SK-N-SH (cell line): ENCODE data around the gene TMEM117. TPM values are rescaled to one million over a fixed set of nuclear protein-coding genes. Genes with fewer than 3 reads are reported as not detected.

Experiments used
- CTCF ChIA-PET: fragments of 300-600, 350-600 bp; formaldehyde crosslinking; extraction: SDS; loops from one replicate; lab custom pipeline; 2021; lab: Yijun Ruan, JAX
- POLR2A ChIA-PET: fragments of 350-600 bp; sonication (Branson Sonifier 250); formaldehyde crosslinking; extraction: SDS; loops from one replicate; lab custom pipeline; 2020; ENCODE audit warnings: antibody characterized with exemption, inconsistent platforms; lab: Yijun Ruan, JAX
- DNase-seq: peaks from one replicate; pipeline ENCODE4 v3.0.0; 2012
- H2AFZ ChIP-seq: fragments of 200-600 bp; sonication (generic); 2 replicates; pipeline ENCODE4 v1.8.1; 2016; ENCODE audit warnings: antibody characterized with exemption, mild to moderate bottlenecking, low read depth
- H3F3A ChIP-seq: fragments of 200-600 bp; sonication (generic); replicated peaks from 2 replicates; pipeline ENCODE3; 2016; ENCODE audit warnings: antibody characterized with exemption, mild to moderate bottlenecking; ENCODE audit not compliant: insufficient read depth
- H3K27ac ChIP-seq, 2 experiments: fragments of 200-500 bp in 1 of 2; fragments of 200-600 bp in 1 of 2; sonication (Bioruptor generic) in 1 of 2; sonication (generic), shearing (Covaris generic) in 1 of 2; 2 replicates each; pipeline versions ENCODE4 v1.5.1 to v1.6.1; 2014 to 2016; ENCODE audit warnings: low read depth in 2 of 2, inconsistent platforms in 1 of 2, low read length in 1 of 2, mild to moderate bottlenecking in 1 of 2, mixed read lengths in 1 of 2
- H3K27me3 ChIP-seq: fragments of 200-600 bp; sonication (generic), shearing (Covaris generic); 2 replicates; pipeline ENCODE4 v1.6.1; 2016; ENCODE audit warnings: mixed run types; ENCODE audit not compliant: insufficient read depth
- H3K36me3 ChIP-seq, 2 experiments: fragments of 200-500 bp in 1 of 2; fragments of 200-600 bp in 1 of 2; sonication (Bioruptor generic) in 1 of 2; sonication (generic) in 1 of 2; replicated peaks in 1 of 2; 2 replicates each; pipeline versions ENCODE3 to v1.5.1; 2014 to 2016; ENCODE audit warnings: low read length in 1 of 2, mild to moderate bottlenecking in 1 of 2; ENCODE audit not compliant: insufficient read depth in 2 of 2, control insufficient read depth in 1 of 2
- H3K4me1 ChIP-seq, 2 experiments: fragments of 200-500 bp in 1 of 2; fragments of 200-600 bp in 1 of 2; sonication (Bioruptor generic) in 1 of 2; sonication (generic), shearing (Covaris generic) in 1 of 2; 2 replicates each; pipeline versions ENCODE4 v1.5.1 to v1.6.1; 2014 to 2016; ENCODE audit warnings: low read depth in 1 of 2, low read length in 1 of 2, mixed run types in 1 of 2; ENCODE audit not compliant: insufficient read depth in 2 of 2, control insufficient read depth in 1 of 2
- H3K4me2 ChIP-seq: fragments of 200-600 bp; sonication (generic), shearing (Covaris generic); 2 replicates; pipeline ENCODE4 v1.6.1; 2017; ENCODE audit warnings: mixed run types
- H3K4me3 ChIP-seq, 2 experiments: fragments of 200-500 bp in 1 of 2; fragments of 200-600 bp in 1 of 2; sonication (Bioruptor generic) in 1 of 2; sonication (generic), shearing (Covaris generic) in 1 of 2; 2 replicates each; pipeline versions ENCODE4 v1.5.1 to v1.8.1; 2014 to 2016; ENCODE audit warnings: low read depth in 2 of 2, inconsistent platforms in 1 of 2, low read length in 1 of 2, mild to moderate bottlenecking in 1 of 2, mixed read lengths in 1 of 2, moderate library complexity in 1 of 2
- H3K79me2 ChIP-seq: fragments of 200-600 bp; sonication (generic); 2 replicates; pipeline ENCODE4 v1.8.1; 2017; ENCODE audit warnings: mild to moderate bottlenecking; ENCODE audit not compliant: insufficient read depth
- H3K9ac ChIP-seq: fragments of 200-600 bp; sonication (generic); 2 replicates; pipeline ENCODE4 v1.6.1; 2017; ENCODE audit warnings: mixed run types
- H3K9me2 ChIP-seq: fragments of 200-600 bp; sonication (generic); 2 replicates; pipeline ENCODE4 v1.6.1; 2017; ENCODE audit warnings: mixed run types
- H3K9me3 ChIP-seq: fragments of 200-600 bp; sonication (generic); 2 replicates; pipeline ENCODE4 v1.6.1; 2017; ENCODE audit warnings: mixed run types, mild to moderate bottlenecking, moderate library complexity
- H4K20me1 ChIP-seq: fragments of 200-600 bp; sonication (generic); 2 replicates; pipeline ENCODE4 v1.6.1; 2017; ENCODE audit warnings: mild to moderate bottlenecking, mixed run types; ENCODE audit not compliant: insufficient read depth
- ELF1 ChIP-seq: IDR thresholded peaks from 2 replicates; pipeline ENCODE4 v1.4.0; 2012
- EZH2phosphoT487 ChIP-seq: fragments of 200-600 bp; sonication (generic); IDR thresholded peaks from 2 replicates; pipeline ENCODE4 v1.6.1; 2017; ENCODE audit warnings: low read depth, mixed run types, mild to moderate bottlenecking, antibody characterized with exemption, moderate library complexity, borderline replicate concordance
- GABPA ChIP-seq: IDR thresholded peaks from 2 replicates; pipeline ENCODE4 v1.4.0; 2012; ENCODE audit warnings: low read depth, mild to moderate bottlenecking
- GATA2 ChIP-seq: sonication (generic); formaldehyde crosslinking; IDR thresholded peaks from 2 replicates; pipeline ENCODE4 v1.5.0; 2020; ENCODE audit warnings: mild to moderate bottlenecking, missing genetic modification reagents
- NFIC ChIP-seq: IDR thresholded peaks from 2 replicates; pipeline ENCODE4 v1.4.0; 2012; ENCODE audit warnings: borderline replicate concordance
- NRF1 ChIP-seq: IDR thresholded peaks from 2 replicates; pipeline ENCODE4 v1.6.1; 2012; ENCODE audit warnings: low read depth, mild to moderate bottlenecking, low read length
- POLR2AphosphoS5 ChIP-seq: IDR thresholded peaks from 2 replicates; pipeline ENCODE4 v1.6.1; 2012; ENCODE audit warnings: low read depth, low read length
- RAD21 ChIP-seq: IDR thresholded peaks from 2 replicates; pipeline ENCODE4 v1.6.1; 2012; ENCODE audit warnings: mild to moderate bottlenecking, low read length
- RCOR1 ChIP-seq: fragments of 150-350 bp; IDR thresholded peaks from 2 replicates; pipeline ENCODE4 v1.6.1; 2017; ENCODE audit warnings: antibody characterized with exemption, low read length
- RXRA ChIP-seq: IDR thresholded peaks from 2 replicates; pipeline ENCODE4 v1.4.0; 2012; ENCODE audit warnings: low read depth, mild to moderate bottlenecking, borderline replicate concordance
- SIN3A ChIP-seq: IDR thresholded peaks from 2 replicates; pipeline ENCODE4 v1.6.1; 2012; ENCODE audit warnings: low read depth, mild to moderate bottlenecking, low read length, moderate library complexity, borderline replicate concordance
- TAF1 ChIP-seq: IDR thresholded peaks from 2 replicates; pipeline ENCODE4 v1.6.1; 2012; ENCODE audit warnings: low read depth, mild to moderate bottlenecking, low read length, moderate library complexity, borderline replicate concordance
- TEAD4 ChIP-seq: IDR thresholded peaks from 2 replicates; pipeline ENCODE4 v1.4.0; 2012; ENCODE audit warnings: mild to moderate bottlenecking, borderline replicate concordance; ENCODE audit not compliant: insufficient read depth
- polyA plus RNA-seq, 3 experiments: library from polyadenylated mRNA; depleted of rRNA; stranded (reverse); fragments of >200 nt; gene quantifications; 2 replicates each; pipeline ENCODE4 v1.2.3, GENCODE V29; 2012
- TF ChIP-seq, protein P1 (sequence below): fragments of 150-350 bp; IDR thresholded peaks from 2 replicates; pipeline ENCODE4 v1.6.1; 2017; ENCODE audit warnings: antibody characterized with exemption, low read length, low read depth, borderline replicate concordance
- TF ChIP-seq, protein P2 (sequence below): IDR thresholded peaks from 2 replicates; pipeline ENCODE4 v1.6.1; 2012; ENCODE audit warnings: mild to moderate bottlenecking, low read depth, low read length, moderate library complexity
- TF ChIP-seq, protein P3 (sequence below): IDR thresholded peaks from 2 replicates; pipeline ENCODE4 v1.4.0; 2012; ENCODE audit warnings: low read depth, borderline replicate concordance

The TMEM117 gene
- polyA plus RNA-seq, 1 of the 3 experiments (the other 2 are of a cell fraction), result 0.81 TPM

DNA sequence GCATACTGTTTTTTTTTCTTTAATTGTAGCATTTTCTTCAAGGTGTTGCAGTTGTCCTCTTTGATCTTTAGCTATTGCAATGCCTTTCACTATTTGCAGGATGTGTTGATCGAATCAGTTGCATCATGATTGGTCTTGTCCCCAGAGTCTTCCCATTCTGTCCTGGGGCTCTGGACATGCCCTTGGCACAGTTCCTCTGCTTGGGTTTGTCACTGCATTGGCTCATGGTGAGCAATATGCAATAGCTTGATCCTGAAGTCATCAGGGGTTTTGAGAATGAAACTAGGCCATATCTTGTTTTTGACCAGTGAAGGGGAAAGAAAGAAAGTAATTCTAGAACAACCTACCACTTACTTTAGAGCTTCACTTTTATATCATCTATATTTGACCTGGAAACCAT is 281.5 kb downstream of the TMEM117 start (continued):
- TF ChIP-seq SIN3A (no peak), NFIC (no peak), TAF1 (no peak)
- TF ChIP-seq, protein P1, sequence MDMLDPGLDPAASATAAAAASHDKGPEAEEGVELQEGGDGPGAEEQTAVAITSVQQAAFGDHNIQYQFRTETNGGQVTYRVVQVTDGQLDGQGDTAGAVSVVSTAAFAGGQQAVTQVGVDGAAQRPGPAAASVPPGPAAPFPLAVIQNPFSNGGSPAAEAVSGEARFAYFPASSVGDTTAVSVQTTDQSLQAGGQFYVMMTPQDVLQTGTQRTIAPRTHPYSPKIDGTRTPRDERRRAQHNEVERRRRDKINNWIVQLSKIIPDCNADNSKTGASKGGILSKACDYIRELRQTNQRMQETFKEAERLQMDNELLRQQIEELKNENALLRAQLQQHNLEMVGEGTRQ, result no peak
- TF ChIP-seq, all 33 proteins: peak for 0

DNA sequence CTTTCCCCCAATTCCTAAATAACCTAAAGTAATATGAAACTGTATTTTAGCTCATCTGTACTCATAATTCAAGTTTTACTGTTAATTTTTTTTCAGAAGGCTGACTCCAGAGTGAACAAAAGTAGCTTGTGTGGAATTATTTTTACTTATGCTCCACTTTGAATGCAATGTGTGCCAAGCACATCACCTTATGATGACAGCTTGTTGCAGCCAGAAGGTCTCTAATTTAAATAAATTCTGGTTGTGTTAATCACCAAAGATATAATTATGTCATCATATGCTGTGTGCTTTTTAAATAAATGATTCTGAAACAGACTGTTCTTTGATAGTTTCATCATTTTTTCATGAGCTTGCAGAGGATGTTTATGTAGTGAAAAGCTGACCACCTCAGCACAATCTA is 283.1 kb downstream of the TMEM117 start:
- Histone ChIP-seq H3K4me3 (no peak overlapping the region), H3K9me3 (no peaks in the 10 kb centered on the region), H2AFZ (no peak overlapping the region), H4K20me1 (no peaks in the 10 kb centered on the region), H3K4me1 (no peaks in the 10 kb centered on the region), H3F3A (no peaks in the 10 kb centered on the region), H3K9me2 (no peaks in the 10 kb centered on the region), H3K27ac (no peak overlapping the region), H3K79me2 (no peaks in the 10 kb centered on the region), H3K4me2 (no peak overlapping the region), H3K27me3 (no peaks in the 10 kb centered on the region), H3K9ac (no peak overlapping the region), H3K36me3 (no peaks in the 10 kb centered on the region)
- no peak for TF ChIP-seq POLR2AphosphoS5
- TF ChIP-seq, protein P2, sequence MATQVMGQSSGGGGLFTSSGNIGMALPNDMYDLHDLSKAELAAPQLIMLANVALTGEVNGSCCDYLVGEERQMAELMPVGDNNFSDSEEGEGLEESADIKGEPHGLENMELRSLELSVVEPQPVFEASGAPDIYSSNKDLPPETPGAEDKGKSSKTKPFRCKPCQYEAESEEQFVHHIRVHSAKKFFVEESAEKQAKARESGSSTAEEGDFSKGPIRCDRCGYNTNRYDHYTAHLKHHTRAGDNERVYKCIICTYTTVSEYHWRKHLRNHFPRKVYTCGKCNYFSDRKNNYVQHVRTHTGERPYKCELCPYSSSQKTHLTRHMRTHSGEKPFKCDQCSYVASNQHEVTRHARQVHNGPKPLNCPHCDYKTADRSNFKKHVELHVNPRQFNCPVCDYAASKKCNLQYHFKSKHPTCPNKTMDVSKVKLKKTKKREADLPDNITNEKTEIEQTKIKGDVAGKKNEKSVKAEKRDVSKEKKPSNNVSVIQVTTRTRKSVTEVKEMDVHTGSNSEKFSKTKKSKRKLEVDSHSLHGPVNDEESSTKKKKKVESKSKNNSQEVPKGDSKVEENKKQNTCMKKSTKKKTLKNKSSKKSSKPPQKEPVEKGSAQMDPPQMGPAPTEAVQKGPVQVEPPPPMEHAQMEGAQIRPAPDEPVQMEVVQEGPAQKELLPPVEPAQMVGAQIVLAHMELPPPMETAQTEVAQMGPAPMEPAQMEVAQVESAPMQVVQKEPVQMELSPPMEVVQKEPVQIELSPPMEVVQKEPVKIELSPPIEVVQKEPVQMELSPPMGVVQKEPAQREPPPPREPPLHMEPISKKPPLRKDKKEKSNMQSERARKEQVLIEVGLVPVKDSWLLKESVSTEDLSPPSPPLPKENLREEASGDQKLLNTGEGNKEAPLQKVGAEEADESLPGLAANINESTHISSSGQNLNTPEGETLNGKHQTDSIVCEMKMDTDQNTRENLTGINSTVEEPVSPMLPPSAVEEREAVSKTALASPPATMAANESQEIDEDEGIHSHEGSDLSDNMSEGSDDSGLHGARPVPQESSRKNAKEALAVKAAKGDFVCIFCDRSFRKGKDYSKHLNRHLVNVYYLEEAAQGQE, result no peak
- TF ChIP-seq RCOR1, result no peak
- no peak for TF ChIP-seq NFIC
- no peak for TF ChIP-seq NRF1
- TF ChIP-seq EZH2phosphoT487, result no peak
- TF ChIP-seq, protein P3, sequence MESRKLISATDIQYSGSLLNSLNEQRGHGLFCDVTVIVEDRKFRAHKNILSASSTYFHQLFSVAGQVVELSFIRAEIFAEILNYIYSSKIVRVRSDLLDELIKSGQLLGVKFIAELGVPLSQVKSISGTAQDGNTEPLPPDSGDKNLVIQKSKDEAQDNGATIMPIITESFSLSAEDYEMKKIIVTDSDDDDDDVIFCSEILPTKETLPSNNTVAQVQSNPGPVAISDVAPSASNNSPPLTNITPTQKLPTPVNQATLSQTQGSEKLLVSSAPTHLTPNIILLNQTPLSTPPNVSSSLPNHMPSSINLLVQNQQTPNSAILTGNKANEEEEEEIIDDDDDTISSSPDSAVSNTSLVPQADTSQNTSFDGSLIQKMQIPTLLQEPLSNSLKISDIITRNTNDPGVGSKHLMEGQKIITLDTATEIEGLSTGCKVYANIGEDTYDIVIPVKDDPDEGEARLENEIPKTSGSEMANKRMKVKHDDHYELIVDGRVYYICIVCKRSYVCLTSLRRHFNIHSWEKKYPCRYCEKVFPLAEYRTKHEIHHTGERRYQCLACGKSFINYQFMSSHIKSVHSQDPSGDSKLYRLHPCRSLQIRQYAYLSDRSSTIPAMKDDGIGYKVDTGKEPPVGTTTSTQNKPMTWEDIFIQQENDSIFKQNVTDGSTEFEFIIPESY, result no peak
- TF ChIP-seq GATA2 (CRISPR knock-in tag), result no peak
- TF ChIP-seq RAD21, result no peak
- TF ChIP-seq RXRA, result no peak
- TF ChIP-seq ELF1, result no peak
- TF ChIP-seq GABPA, result no peak
- TF ChIP-seq TEAD4, result no peak
- no peak for DNase-seq
- ChIA-PET CTCF (interaction anchor here (0.6 kb wide), 1 partner anchor 794 kb away, joined by 3 read pairs; no protein-coding TSS in a partner anchor), POLR2A (no interaction called here)
